Panc1 (cell line): ENCODE data around the gene GNAT3. TPM values are rescaled to one million over a fixed set of nuclear protein-coding genes. Genes with fewer than 3 reads are reported as not detected.

ENCODE experiments used
- ATAC-seq: fragments of 200-7000 bp; cut with Tn5 transposase; 2 replicates; pipeline ENCODE4 v1.9.1; 2020; ENCODE audit warnings: mild to moderate bottlenecking, moderate library complexity
- BruUV-seq: library from RNA; stranded (reverse); fragments of 400-500 nt; replicated peaks from 2 replicates; lab custom pipeline; 2021; lab: Mats Ljungman, UMichigan
- CTCF ChIA-PET: fragments of 300-600 bp; sonication (Branson Sonifier 250); formaldehyde crosslinking; loops from one replicate; lab custom pipeline; 2022; ENCODE audit warnings: antibody characterized with exemption; lab: Charles Lee
- POLR2A ChIA-PET: fragments of 300-600 bp; sonication (Branson Sonifier 250); formaldehyde crosslinking; loops from one replicate; lab custom pipeline; 2022; ENCODE audit warnings: antibody characterized with exemption; lab: Charles Lee
- DNase-seq: peaks from one replicate; pipeline ENCODE4 v3.0.0-alpha.2; 2010; ENCODE audit warnings: low read depth, low spot score
- H3K27ac ChIP-seq: 2 replicates; pipeline ENCODE4 v1.5.1; 2011; ENCODE audit warnings: mild to moderate bottlenecking, low read length, inconsistent platforms
- H3K27me3 ChIP-seq: fragments of 200-500 bp; sonication (Bioruptor generic); 2 replicates; pipeline ENCODE4 v1.6.0; 2014; ENCODE audit warnings: low read length, inconsistent platforms; ENCODE audit not compliant: control insufficient read depth, insufficient read depth
- H3K36me3 ChIP-seq: fragments of 200-500 bp; sonication (Bioruptor generic); 2 replicates; pipeline ENCODE4 v1.5.1; 2014; ENCODE audit warnings: inconsistent platforms, mild to moderate bottlenecking, low read length, moderate library complexity; ENCODE audit not compliant: control insufficient read depth, insufficient read depth
- H3K4me1 ChIP-seq: 2 replicates; pipeline ENCODE4 v1.5.1; 2011; ENCODE audit warnings: inconsistent platforms, mild to moderate bottlenecking, low read length, moderate library complexity; ENCODE audit not compliant: control insufficient read depth, insufficient read depth
- H3K4me3 ChIP-seq, 2 experiments: 2 replicates each; pipeline ENCODE4 v1.5.1; 2011 to 2012; ENCODE audit warnings: low read depth in 2 of 2, low read length in 2 of 2, mild to moderate bottlenecking in 2 of 2, inconsistent platforms in 1 of 2, moderate library complexity in 1 of 2
- H3K9me3 ChIP-seq: fragments of 200-500 bp; sonication (Bioruptor generic); 2 replicates; pipeline ENCODE4 v1.5.1; 2014; ENCODE audit warnings: low read depth, mild to moderate bottlenecking, inconsistent platforms, low read length, moderate library complexity; ENCODE audit not compliant: control insufficient read depth, insufficient read depth
- CTCF ChIP-seq: fragments of 450-650 bp; IDR thresholded peaks from 2 replicates; pipeline ENCODE4 v1.5.1; 2017; ENCODE audit warnings: mild to moderate bottlenecking
- POLR2AphosphoS5 ChIP-seq: IDR thresholded peaks from 2 replicates; pipeline ENCODE4 v1.6.1; 2012; ENCODE audit warnings: mild to moderate bottlenecking, low read depth, low read length, moderate library complexity
- REST ChIP-seq, 2 experiments: IDR thresholded peaks; 2 replicates each; pipeline ENCODE4 v1.6.1; 2011 to 2012; ENCODE audit warnings: low read depth in 2 of 2, control low read depth in 1 of 2, low read length in 1 of 2, mild to moderate bottlenecking in 1 of 2, moderate library complexity in 1 of 2; ENCODE audit not compliant: insufficient read depth in 1 of 2
- SIN3A ChIP-seq: IDR thresholded peaks from 2 replicates; pipeline ENCODE4 v1.6.1; 2012; ENCODE audit warnings: low read depth, mild to moderate bottlenecking, low read length, moderate library complexity, borderline replicate concordance; ENCODE audit not compliant: insufficient read depth
- TCF7L2 ChIP-seq: IDR thresholded peaks from 2 replicates; pipeline ENCODE4 v1.6.1; 2011; ENCODE audit warnings: mild to moderate bottlenecking, low read depth, low read length, inconsistent platforms
- in situ Hi-C: cut with HindIII; loops from 2 replicates; pipeline ENCODE4 v1.10.0; 2016; ENCODE audit warnings: low sequenced_read_pairs, low pct_unique_long_range_greater_than_20kb
- intact Hi-C: fragments of 100-400 bp; cut with micrococcal nuclease; formaldehyde crosslinking; loops from one replicate; pipeline ENCODE4 v1.10.0; 2022; ENCODE audit not compliant: unreplicated experiment
- total RNA-seq: library from RNA; stranded (reverse); gene quantifications from one replicate; pipeline ENCODE4 v1.2.1, GENCODE V29; 2021; ENCODE audit not compliant: unreplicated experiment

Gene GNAT3
- total RNA-seq, 1 experiment from 2014 or later: not detected

GRCh38 chr7:80552031-80552694 lies 40.3 kb upstream of the GNAT3 start:
- intact Hi-C loops: no loop called here
- TF ChIP-seq REST (IDR thresholded peaks at IDR 0.05; ENCODE audit: insufficient read depth in 1 of 2, low read depth in 2 of 2, low read length in 1 of 2): no peak
- no peak for TF ChIP-seq POLR2AphosphoS5
- TF ChIP-seq TCF7L2: no peak
- TF ChIP-seq CTCF: no peak
- H3K36me3 ChIP-seq: no peaks in the 10 kb centered on the region
- ATAC-seq (no peak), DNase-seq (no peak)
- ChIA-PET POLR2A (no interaction called here), CTCF (no interaction called here)
- no peak overlapping the region for H3K4me3 ChIP-seq
- H3K4me1 ChIP-seq: no peaks in the 10 kb centered on the region
- no peak overlapping the region for H3K27ac ChIP-seq
- H3K9me3 ChIP-seq: no peaks in the 10 kb centered on the region
- in situ Hi-C loops: no loop called here
- no peaks in the 10 kb centered on the region for H3K27me3 ChIP-seq
- no TSS peak for BruUV-seq

GRCh38 chr7:80550005-80550404 lies 38.1 kb upstream of the GNAT3 start:
- intact Hi-C loops (no loop called here), in situ Hi-C loops (no loop called here)
- BruUV-seq: no TSS peak
- ATAC-seq (no peak), DNase-seq (no peak)
- H3K27me3 ChIP-seq: no peaks in the 10 kb centered on the region
- H3K4me3 ChIP-seq: no peak overlapping the region
- TF ChIP-seq CTCF: no peak
- TF ChIP-seq REST (IDR thresholded peaks at IDR 0.05; ENCODE audit: insufficient read depth in 1 of 2, low read depth in 2 of 2, low read length in 1 of 2): no peak
- no peak for TF ChIP-seq SIN3A
- no peak for TF ChIP-seq TCF7L2
- TF ChIP-seq POLR2AphosphoS5: no peak
- ChIA-PET CTCF (no interaction called here), POLR2A (no interaction called here)
- no peak overlapping the region for H3K27ac ChIP-seq
- H3K4me1 ChIP-seq: no peaks in the 10 kb centered on the region
- no peaks in the 10 kb centered on the region for H3K36me3 ChIP-seq
- no peaks in the 10 kb centered on the region for H3K9me3 ChIP-seq
